Left lung (tissue), 10 donors: ENCODE data around the gene ULK4. TPM values are rescaled to one million over a fixed set of nuclear protein-coding genes. Genes with fewer than 3 reads are reported as not detected.

Experiments used
- ATAC-seq: fragments of 200-7000 bp; cut with Tn5 transposase; one replicate; pipeline ENCODE4 v1.9.1; 2020; ENCODE audit warnings: moderate library complexity
- DNase-seq, 4 donors: peaks; one replicate each; pipeline ENCODE4 v3.0.0-alpha.2; 2013 to 2020
- H3K27ac ChIP-seq, 2 donors: fragments of 200-600 bp; sonication (generic) in 1 of 2; one replicate each; pipeline versions ENCODE4 v1.5.0 to v1.8.0; 2020 to 2021
- H3K27me3 ChIP-seq, 2 donors: fragments of 200-600 bp; sonication (generic) in 1 of 2; one replicate each; pipeline versions ENCODE4 v1.5.0 to v1.8.0; 2020 to 2021
- H3K36me3 ChIP-seq, 2 donors: fragments of 200-600 bp; sonication (generic) in 1 of 2; one replicate each; pipeline versions ENCODE4 v1.5.0 to v1.8.0; 2020 to 2021
- H3K4me1 ChIP-seq, 2 donors: fragments of 200-600 bp; one replicate each; pipeline ENCODE4 v1.8.0; 2021
- H3K4me3 ChIP-seq, 2 donors: fragments of 200-600 bp; sonication (generic) in 1 of 2; one replicate each; pipeline versions ENCODE4 v1.5.0 to v1.8.0; 2020 to 2021; ENCODE audit warnings: mild to moderate bottlenecking in 1 of 2
- H3K9me3 ChIP-seq, 2 donors: fragments of 200-600 bp; sonication (generic) in 1 of 2; one replicate each; pipeline versions ENCODE4 v1.5.0 to v1.8.0; 2020 to 2021
- intact Hi-C, 2 donors: fragments of 100-400 bp; cut with DNase I; formaldehyde crosslinking; loops; one replicate each; pipeline versions ENCODE4 v1.11.2 to v1.14.2; 2022
- polyA plus RNA-seq, 6 donors: library from polyadenylated mRNA; unstranded; fragments of 120-200 nt; gene quantifications; one replicate each; pipeline ENCODE4 v1.2.1, GENCODE V29; 2013; ENCODE audit not compliant: insufficient read length in 6 of 6
- total RNA-seq, 2 donors: library from RNA; stranded (reverse); fragmentation: NEBNext Ultra II Directional; extraction: Animal tissue kit (Norgen Biotek cat#: 25700); gene quantifications; one replicate each; pipeline ENCODE4 v1.2.1, GENCODE V29; 2021
- TF ChIP-seq, protein P1 (sequence below), 2 donors: fragments of 200-600 bp; sonication (generic) in 1 of 2; IDR thresholded peaks; one replicate each; pipeline versions ENCODE4 v1.5.0 to v1.8.0; 2021; ENCODE audit warnings: antibody characterized with exemption in 2 of 2
- donor health status: DM: no; HTN: yes; CAD: no.
- donor health status: DM: no; HTN: no; CAD: no.

Gene ULK4
- total and polyA plus RNA-seq, 8 donors, result 3.9 to 12.1 (median 5.6) TPM

GRCh38 chr3:41629986-41630385, 331.9 kb downstream of the ULK4 start:
- Histone ChIP-seq H3K4me1 (no peaks in the 10 kb centered on the region), H3K27me3 (no peaks in the 10 kb centered on the region), H3K36me3 (no peaks in the 10 kb centered on the region), H3K27ac (no peak overlapping the region), H3K9me3 (no peaks in the 10 kb centered on the region), H3K4me3 (no peak overlapping the region)
- intact Hi-C loops, result no loop called here
- no peak for DNase-seq
- TF ChIP-seq, protein P1, sequence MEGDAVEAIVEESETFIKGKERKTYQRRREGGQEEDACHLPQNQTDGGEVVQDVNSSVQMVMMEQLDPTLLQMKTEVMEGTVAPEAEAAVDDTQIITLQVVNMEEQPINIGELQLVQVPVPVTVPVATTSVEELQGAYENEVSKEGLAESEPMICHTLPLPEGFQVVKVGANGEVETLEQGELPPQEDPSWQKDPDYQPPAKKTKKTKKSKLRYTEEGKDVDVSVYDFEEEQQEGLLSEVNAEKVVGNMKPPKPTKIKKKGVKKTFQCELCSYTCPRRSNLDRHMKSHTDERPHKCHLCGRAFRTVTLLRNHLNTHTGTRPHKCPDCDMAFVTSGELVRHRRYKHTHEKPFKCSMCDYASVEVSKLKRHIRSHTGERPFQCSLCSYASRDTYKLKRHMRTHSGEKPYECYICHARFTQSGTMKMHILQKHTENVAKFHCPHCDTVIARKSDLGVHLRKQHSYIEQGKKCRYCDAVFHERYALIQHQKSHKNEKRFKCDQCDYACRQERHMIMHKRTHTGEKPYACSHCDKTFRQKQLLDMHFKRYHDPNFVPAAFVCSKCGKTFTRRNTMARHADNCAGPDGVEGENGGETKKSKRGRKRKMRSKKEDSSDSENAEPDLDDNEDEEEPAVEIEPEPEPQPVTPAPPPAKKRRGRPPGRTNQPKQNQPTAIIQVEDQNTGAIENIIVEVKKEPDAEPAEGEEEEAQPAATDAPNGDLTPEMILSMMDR (IDR thresholded peaks at IDR 0.05), result no peak
- ATAC-seq, result no peak

- intact Hi-C loops, result no loop called here
- no peaks in the 10 kb centered on the region for H3K9me3 ChIP-seq
- TF ChIP-seq, protein P1 (IDR thresholded peaks at IDR 0.05), result no peak
- H3K4me1 ChIP-seq, result no peaks in the 10 kb centered on the region
- H3K36me3 ChIP-seq, result no peaks in the 10 kb centered on the region
- ATAC-seq (no peak), DNase-seq (no peak)
- H3K4me3 ChIP-seq, result no peak overlapping the region
- no peaks in the 10 kb centered on the region for H3K27me3 ChIP-seq
- no peak overlapping the region for H3K27ac ChIP-seq
Measured at GRCh38 chr3:41629072-41629471, 332.8 kb downstream of the ULK4 start.

DNA sequence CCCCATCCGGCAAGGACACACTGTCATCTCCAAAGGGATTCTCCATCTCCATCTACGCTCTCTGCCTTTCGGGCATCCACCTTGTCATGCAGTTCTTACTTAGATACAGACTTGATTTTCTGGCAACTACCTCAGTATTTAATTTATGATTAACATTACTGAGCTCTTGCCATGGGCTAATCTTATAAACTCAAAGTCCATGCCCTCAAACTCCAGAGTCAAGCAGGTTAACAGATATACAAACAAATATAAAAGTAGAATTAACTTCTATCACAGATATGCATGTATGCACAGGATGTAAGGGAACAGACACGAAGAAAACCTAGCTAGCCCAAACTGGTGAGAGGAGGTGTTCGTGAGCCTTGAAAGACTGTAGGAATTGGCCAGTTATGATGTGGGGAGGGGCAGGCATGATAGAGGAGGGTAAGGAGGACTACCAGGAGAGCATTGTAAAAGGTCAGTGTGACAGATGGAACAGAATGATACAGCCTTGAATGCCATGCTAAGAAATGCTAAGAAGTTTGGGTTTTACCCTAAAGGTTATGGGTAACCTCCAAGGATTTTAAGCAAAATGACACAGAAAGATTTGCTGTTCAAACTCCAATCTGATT, 334.3 kb downstream of the ULK4 start:
- TF ChIP-seq, protein P1 (IDR thresholded peaks at IDR 0.05), result no peak
- Histone ChIP-seq H3K9me3 (peaks cover 0 to 2% of the 10 kb centered on the region in 2 donors), H3K27me3 (no peaks in the 10 kb centered on the region), H3K4me3 (no peak overlapping the region), H3K4me1 (no peaks in the 10 kb centered on the region), H3K27ac (no peak overlapping the region), H3K36me3 (no peaks in the 10 kb centered on the region)
- intact Hi-C loops, result no loop called here
- DNase-seq (no peak), ATAC-seq (no peak)

DNA sequence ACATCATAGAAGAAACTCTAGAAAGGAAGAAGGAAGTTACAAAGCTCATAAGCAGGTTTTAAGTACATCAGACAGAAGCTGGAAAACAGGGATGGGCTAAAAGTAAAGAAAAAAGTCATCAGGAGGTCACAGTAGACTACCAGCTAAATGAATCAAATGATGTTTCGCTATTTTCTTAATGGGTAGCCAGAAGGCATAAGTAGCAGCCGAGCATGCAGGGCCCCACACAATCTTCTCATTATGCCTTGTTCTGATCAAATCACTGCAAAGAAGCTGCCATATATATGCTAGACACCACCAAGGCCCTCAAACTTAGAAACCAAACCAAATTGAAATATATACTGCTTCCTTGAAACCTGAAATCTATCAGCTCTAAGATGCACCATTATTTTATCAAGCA, 349.1 kb downstream of the ULK4 start:
- Histone ChIP-seq H3K4me1 (no peaks in the 10 kb centered on the region), H3K36me3 (no peaks in the 10 kb centered on the region), H3K4me3 (no peak overlapping the region), H3K27me3 (no peaks in the 10 kb centered on the region), H3K27ac (no peak overlapping the region), H3K9me3 (no peaks in the 10 kb centered on the region)
- intact Hi-C loops, result no loop called here
- ATAC-seq, result no peak
- no peak for DNase-seq
- TF ChIP-seq, protein P1 (IDR thresholded peaks at IDR 0.05), result no peak

DNA sequence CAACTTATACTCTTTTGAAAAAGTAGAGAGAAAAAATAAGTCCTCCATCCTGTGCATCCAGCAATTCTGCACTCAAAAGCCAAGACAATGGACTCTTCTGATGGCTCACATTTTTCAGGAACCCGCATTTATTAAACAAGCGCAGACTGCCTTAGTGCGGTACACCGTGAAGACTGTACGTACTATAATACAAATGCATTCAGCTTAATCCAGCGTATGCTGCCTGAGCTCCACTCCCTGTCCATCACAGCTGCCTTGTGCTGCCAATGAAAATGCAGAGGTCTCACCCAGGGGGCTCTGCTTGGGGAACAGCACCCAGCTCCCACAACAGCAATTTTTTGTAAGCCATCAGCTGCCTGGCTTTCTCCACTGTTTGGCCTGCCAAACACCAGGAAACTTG, 350.9 kb downstream of the ULK4 start:
- Histone ChIP-seq H3K9me3 (no peaks in the 10 kb centered on the region), H3K27me3 (no peaks in the 10 kb centered on the region), H3K27ac (no peak overlapping the region), H3K4me3 (no peak overlapping the region), H3K36me3 (no peaks in the 10 kb centered on the region), H3K4me1 (no peaks in the 10 kb centered on the region)
- intact Hi-C loops, result no loop called here
- ATAC-seq (no peak), DNase-seq (no peak)
- TF ChIP-seq, protein P1 (IDR thresholded peaks at IDR 0.05), result no peak
